ENCODE data around the gene KCNMB1. TPM values are rescaled to one million over a fixed set of nuclear protein-coding genes. Genes with fewer than 3 reads are reported as not detected.
A peak's percentile ranks its signal among the peaks of the same experiment; 100 is the strongest.

Gene KCNMB1
- total RNA-seq, 4 donors from 2014 or later: 0.22 to 1.8 (median 1.1) TPM

DNA sequence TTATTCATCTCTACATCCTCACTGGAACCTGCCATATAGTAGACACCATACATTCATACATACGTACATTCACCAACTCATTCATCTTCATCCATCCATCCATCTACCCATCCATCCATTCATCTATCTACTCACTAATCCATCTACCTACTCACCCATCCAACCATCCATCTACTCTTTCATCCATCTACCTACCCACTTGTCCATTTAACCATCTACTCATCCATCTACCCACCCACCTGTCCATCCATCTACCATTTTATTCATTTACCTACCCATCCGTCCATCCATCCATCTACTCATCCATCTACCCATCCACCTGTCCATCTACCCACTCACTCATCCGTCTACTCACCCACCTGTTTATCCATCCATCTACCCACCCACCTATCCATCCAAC is 59.6 kb downstream of the KCNMB1 start:
- no peak for DNase-seq (ENCODE audit: low spot score in 2 of 2)
- Histone ChIP-seq H3K9me3 (no peaks in the 10 kb centered on the region), H3K4me3 (no peak overlapping the region), H3K36me3 (no peaks in the 10 kb centered on the region), H3K4me1 (peaks cover 0 to 28% (median 8%) of the 10 kb centered on the region in 4 donors), H3K27ac (peak overlapping the region in 1 of 4 donors; percentile 86), H3K27me3 (no peaks in the 10 kb centered on the region)
- TF ChIP-seq EP300 (IDR thresholded peaks at IDR 0.05): no peak
- 75 to 89% methylated on average over 3 of the region's 3 CpGs for WGBS, 2 donors

DNA sequence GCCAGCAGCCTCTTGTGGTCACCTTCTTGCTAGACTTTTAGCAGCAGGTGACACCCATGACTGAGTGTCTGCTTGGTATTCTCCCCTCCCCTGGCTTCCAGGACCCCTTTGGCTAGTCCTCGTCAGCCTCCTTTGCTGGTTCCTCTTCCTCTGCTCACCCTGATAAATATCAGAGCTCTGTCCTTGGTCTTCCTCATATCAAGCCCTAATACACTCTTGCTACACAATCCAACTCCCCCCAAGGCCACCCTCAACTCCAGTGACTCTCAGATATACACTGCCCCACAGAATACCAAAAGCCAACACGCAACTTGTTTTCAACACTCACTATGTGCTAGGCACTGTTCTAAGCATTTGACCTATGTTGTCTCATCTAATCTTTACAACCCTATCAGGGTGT is 61.3 kb downstream of the KCNMB1 start:
- TF ChIP-seq, protein P1, sequence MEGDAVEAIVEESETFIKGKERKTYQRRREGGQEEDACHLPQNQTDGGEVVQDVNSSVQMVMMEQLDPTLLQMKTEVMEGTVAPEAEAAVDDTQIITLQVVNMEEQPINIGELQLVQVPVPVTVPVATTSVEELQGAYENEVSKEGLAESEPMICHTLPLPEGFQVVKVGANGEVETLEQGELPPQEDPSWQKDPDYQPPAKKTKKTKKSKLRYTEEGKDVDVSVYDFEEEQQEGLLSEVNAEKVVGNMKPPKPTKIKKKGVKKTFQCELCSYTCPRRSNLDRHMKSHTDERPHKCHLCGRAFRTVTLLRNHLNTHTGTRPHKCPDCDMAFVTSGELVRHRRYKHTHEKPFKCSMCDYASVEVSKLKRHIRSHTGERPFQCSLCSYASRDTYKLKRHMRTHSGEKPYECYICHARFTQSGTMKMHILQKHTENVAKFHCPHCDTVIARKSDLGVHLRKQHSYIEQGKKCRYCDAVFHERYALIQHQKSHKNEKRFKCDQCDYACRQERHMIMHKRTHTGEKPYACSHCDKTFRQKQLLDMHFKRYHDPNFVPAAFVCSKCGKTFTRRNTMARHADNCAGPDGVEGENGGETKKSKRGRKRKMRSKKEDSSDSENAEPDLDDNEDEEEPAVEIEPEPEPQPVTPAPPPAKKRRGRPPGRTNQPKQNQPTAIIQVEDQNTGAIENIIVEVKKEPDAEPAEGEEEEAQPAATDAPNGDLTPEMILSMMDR (IDR thresholded peaks at IDR 0.05): no peak
- TF ChIP-seq EP300 (IDR thresholded peaks at IDR 0.05): no peak
- no peak for TF ChIP-seq POLR2A (IDR thresholded peaks at IDR 0.05)
- Histone ChIP-seq H3K36me3 (no peaks in the 10 kb centered on the region), H3K4me3 (no peak overlapping the region), H3K4me1 (peaks cover 0 to 22% (median 4%) of the 10 kb centered on the region in 4 donors), H3K27me3 (no peaks in the 10 kb centered on the region), H3K9me3 (no peaks in the 10 kb centered on the region), H3K27ac (no peak overlapping the region)
- 86 to 89% methylated on average over 2 of the region's 2 CpGs for WGBS, 2 donors
- DNase-seq (ENCODE audit: low spot score in 2 of 2): no peak

DNA sequence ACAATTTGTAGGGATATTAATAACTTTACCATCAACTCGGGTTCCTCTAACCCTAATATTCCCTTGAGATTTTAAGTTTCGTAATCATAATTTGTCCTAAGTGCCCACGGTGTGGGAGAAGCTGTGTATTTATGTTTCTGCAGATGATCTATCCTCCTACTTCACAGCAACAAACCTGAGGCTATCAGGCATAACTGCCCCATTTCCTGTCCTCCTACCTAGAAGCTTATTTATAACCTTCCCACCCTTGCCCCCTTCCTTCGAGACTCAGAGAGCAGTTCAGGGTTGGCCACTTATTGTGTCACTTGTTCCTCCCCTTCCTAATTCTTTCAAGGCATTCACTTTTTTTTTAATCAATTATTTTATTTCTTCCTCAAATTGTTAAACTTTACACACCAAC is 62.0 kb downstream of the KCNMB1 start:
- H3K9me3 ChIP-seq: no peaks in the 10 kb centered on the region
- DNase-seq (ENCODE audit: low spot score in 2 of 2): no peak
- H3K4me1 ChIP-seq: peaks cover 0 to 22% (median 4%) of the 10 kb centered on the region in 4 donors
- TF ChIP-seq POLR2A (IDR thresholded peaks at IDR 0.05) (no peak), EP300 (IDR thresholded peaks at IDR 0.05) (no peak)
- TF ChIP-seq, protein P1 (IDR thresholded peaks at IDR 0.05): no peak
- no peak overlapping the region for H3K4me3 ChIP-seq
- H3K36me3 ChIP-seq: no peaks in the 10 kb centered on the region
- no peaks in the 10 kb centered on the region for H3K27me3 ChIP-seq
- 46 to 55% methylated on average over 4 of the region's 4 CpGs for WGBS, 2 donors
- no peak overlapping the region for H3K27ac ChIP-seq

Other genes with a start within 250 kb of the KCNMB1 start
- gene C5orf58, start 156.4 kb downstream of the KCNMB1 start, total RNA-seq: 1 to 10 TPM in 1 of 4 donors, not detected in 3; 1.5 TPM
- 10 to 100 TPM; 27.5 to 53.8 (median 47.3) TPM for gene LCP2, start 91.6 kb downstream of the KCNMB1 start, total RNA-seq
- gene KCNIP1, start 114.7 kb upstream of the KCNMB1 start, total RNA-seq: 1 to 10 TPM in 3 of 4 donors, not detected in 1; 4.8 to 9.2 (median 7.3) TPM